HEK293 (cell line): ENCODE results near the gene CLDN7.

Experiments
- FEZF1 ChIP-seq: fragments of 450-650 bp; formaldehyde crosslinking; IDR thresholded peaks from 2 replicates; pipeline ENCODE4 v1.5.1; 2016; ENCODE audit warnings: missing biosample characterization, missing genetic modification characterization
- HOXD13 ChIP-seq: sonication (generic); formaldehyde crosslinking; IDR thresholded peaks from 2 replicates; pipeline ENCODE4 v1.8.0; 2022; ENCODE audit warnings: missing genetic modification reagents, borderline replicate concordance
- KLF17 ChIP-seq: fragments of 450-650 bp; formaldehyde crosslinking; IDR thresholded peaks from 2 replicates; pipeline ENCODE4 v1.5.1; 2016; ENCODE audit warnings: missing biosample characterization, missing genetic modification characterization
- SP2 ChIP-seq: fragments of 450-650 bp; formaldehyde crosslinking; IDR thresholded peaks from 2 replicates; pipeline ENCODE4 v1.5.1; 2016; ENCODE audit warnings: missing biosample characterization, missing genetic modification characterization
- SP3 ChIP-seq: fragments of 450-650 bp; formaldehyde crosslinking; IDR thresholded peaks from 2 replicates; pipeline ENCODE4 v1.5.1; 2016; ENCODE audit warnings: missing biosample characterization, missing genetic modification characterization
- ZBTB26 ChIP-seq: fragments of 450-650 bp; formaldehyde crosslinking; optimal IDR thresholded peaks from 2 replicates; pipeline ENCODE3; 2016; ENCODE audit warnings: missing biosample characterization, mild to moderate bottlenecking, missing genetic modification characterization
- ZBTB44 ChIP-seq: fragments of 450-650 bp; IDR thresholded peaks from 2 replicates; pipeline ENCODE4 v1.5.1; 2018; ENCODE audit warnings: missing biosample characterization, mild to moderate bottlenecking, missing genetic modification characterization
- ZBTB48 ChIP-seq: fragments of 450-650 bp; formaldehyde crosslinking; IDR thresholded peaks from 2 replicates; pipeline ENCODE4 v1.5.1; 2016; ENCODE audit warnings: missing biosample characterization, missing genetic modification characterization
- ZFHX2 ChIP-seq: fragments of 450-650 bp; formaldehyde crosslinking; conservative IDR thresholded peaks from 2 replicates; pipeline ENCODE4 v1.5.1; 2016; ENCODE audit warnings: missing biosample characterization, missing genetic modification characterization
- ZFP3 ChIP-seq: fragments of 450-650 bp; formaldehyde crosslinking; IDR thresholded peaks from 2 replicates; pipeline ENCODE4 v1.5.1; 2016; ENCODE audit warnings: low read depth, missing biosample characterization, missing genetic modification characterization
- ZNF112 ChIP-seq: fragments of 450-650 bp; formaldehyde crosslinking; IDR thresholded peaks from 2 replicates; pipeline ENCODE4 v1.5.0; 2017; ENCODE audit warnings: missing biosample characterization, missing genetic modification characterization
- ZNF148 ChIP-seq: fragments of 450-650 bp; formaldehyde crosslinking; IDR thresholded peaks from 2 replicates; pipeline ENCODE4 v1.5.0; 2017; ENCODE audit warnings: missing biosample characterization, missing genetic modification characterization, borderline replicate concordance
- ZNF169 ChIP-seq: fragments of 450-650 bp; formaldehyde crosslinking; IDR thresholded peaks from 2 replicates; pipeline ENCODE4 v1.5.1; 2016; ENCODE audit warnings: missing biosample characterization, missing genetic modification characterization
- ZNF223 ChIP-seq: fragments of 450-650 bp; formaldehyde crosslinking; IDR thresholded peaks from 2 replicates; pipeline ENCODE4 v1.5.1; 2016; ENCODE audit warnings: missing biosample characterization, missing genetic modification characterization
- ZNF23 ChIP-seq: fragments of 450-650 bp; formaldehyde crosslinking; IDR thresholded peaks from 2 replicates; pipeline ENCODE4 v1.5.1; 2016; ENCODE audit warnings: missing biosample characterization, missing genetic modification characterization, borderline replicate concordance
- ZNF24 ChIP-seq: fragments of 450-650 bp; formaldehyde crosslinking; IDR thresholded peaks from 2 replicates; pipeline ENCODE4 v1.5.1; 2016; ENCODE audit warnings: missing biosample characterization, missing genetic modification characterization
- ZNF248 ChIP-seq: fragments of 450-650 bp; formaldehyde crosslinking; IDR thresholded peaks from 2 replicates; pipeline ENCODE4 v1.5.1; 2017; ENCODE audit warnings: missing biosample characterization, missing genetic modification characterization
- ZNF266 ChIP-seq: fragments of 450-650 bp; formaldehyde crosslinking; IDR thresholded peaks from 2 replicates; pipeline ENCODE4 v1.5.1; 2016; ENCODE audit warnings: missing biosample characterization, missing genetic modification characterization, low read depth
- ZNF274 ChIP-seq, 2 experiments: fragments of 200-500 bp in 1 of 2; fragments of 450-650 bp in 1 of 2; sonication (Bioruptor generic) in 1 of 2; formaldehyde crosslinking in 1 of 2; IDR thresholded peaks; 2 replicates each; pipeline versions ENCODE4 v1.5.1 to v1.6.1; 2014 to 2016; ENCODE audit warnings: borderline replicate concordance in 1 of 2, inconsistent platforms in 1 of 2, low read length in 1 of 2, missing biosample characterization in 1 of 2, missing genetic modification characterization in 1 of 2
- ZNF366 ChIP-seq: fragments of 450-650 bp; formaldehyde crosslinking; conservative IDR thresholded peaks from 2 replicates; pipeline ENCODE4 v1.5.1; 2016; ENCODE audit warnings: missing biosample characterization, missing genetic modification characterization
- ZNF423 ChIP-seq: fragments of 450-650 bp; formaldehyde crosslinking; IDR thresholded peaks from 2 replicates; pipeline ENCODE4 v1.5.1; 2016; ENCODE audit warnings: missing biosample characterization, missing genetic modification characterization
- ZNF501 ChIP-seq: fragments of 450-650 bp; formaldehyde crosslinking; IDR thresholded peaks from 2 replicates; pipeline ENCODE4 v1.5.1; 2016; ENCODE audit warnings: missing biosample characterization, missing genetic modification characterization
- ZNF513 ChIP-seq: fragments of 450-650 bp; IDR thresholded peaks from 2 replicates; pipeline ENCODE4 v1.5.1; 2018; ENCODE audit warnings: missing biosample characterization, missing genetic modification characterization
- ZNF529 ChIP-seq: fragments of 450-650 bp; formaldehyde crosslinking; IDR thresholded peaks from 2 replicates; pipeline ENCODE4 v1.5.1; 2017; ENCODE audit warnings: missing genetic modification characterization, missing biosample characterization; ENCODE audit not compliant: insufficient replicate concordance
- ZNF580 ChIP-seq: fragments of 450-650 bp; formaldehyde crosslinking; IDR thresholded peaks from 2 replicates; pipeline ENCODE4 v1.5.1; 2016; ENCODE audit warnings: missing biosample characterization, missing genetic modification characterization
- ZNF600 ChIP-seq: fragments of 450-650 bp; formaldehyde crosslinking; IDR thresholded peaks from 2 replicates; pipeline ENCODE4 v1.5.1; 2016; ENCODE audit warnings: missing biosample characterization, missing genetic modification characterization
- ZNF623 ChIP-seq: fragments of 450-650 bp; formaldehyde crosslinking; IDR thresholded peaks from 2 replicates; pipeline ENCODE4 v1.5.1; 2016; ENCODE audit warnings: missing biosample characterization, missing genetic modification characterization
- ZNF677 ChIP-seq: fragments of 450-650 bp; IDR thresholded peaks from 2 replicates; pipeline ENCODE4 v1.5.0; 2018; ENCODE audit warnings: missing biosample characterization, mild to moderate bottlenecking, missing genetic modification characterization, moderate library complexity
- ZNF747 ChIP-seq: fragments of 450-650 bp; formaldehyde crosslinking; IDR thresholded peaks from 2 replicates; pipeline ENCODE4 v1.5.1; 2016; ENCODE audit warnings: missing biosample characterization, missing genetic modification characterization
- ZNF768 ChIP-seq: fragments of 450-650 bp; formaldehyde crosslinking; IDR thresholded peaks from 2 replicates; pipeline ENCODE4 v1.5.1; 2018; ENCODE audit warnings: missing biosample characterization, mild to moderate bottlenecking, missing genetic modification characterization
- ZNF830 ChIP-seq: fragments of 450-650 bp; IDR thresholded peaks from 2 replicates; pipeline ENCODE4 v1.5.0; 2018; ENCODE audit warnings: missing biosample characterization, missing genetic modification characterization, low read depth, mild to moderate bottlenecking, moderate library complexity

CLDN7 gene

GRCh38 chr17:7234083-7234951 is 28.0 kb downstream of the CLDN7 start, which contains the start of gene DVL2 (continued):
- peak; percentile 91 for TF ChIP-seq ZNF501 (tag by site-specific recombination)
- TF ChIP-seq ZNF830 (tag by site-specific recombination): no peak
- TF ChIP-seq SP3 (tag by site-specific recombination): peak; percentile 97
- TF ChIP-seq KLF17 (tag by site-specific recombination): peak; percentile 98
- no peak for TF ChIP-seq HOXD13
- no peak for TF ChIP-seq ZNF366 (tag by site-specific recombination)
- TF ChIP-seq ZNF24: peak; percentile 99
- TF ChIP-seq ZNF169 (tag by site-specific recombination): 0 out of 2 replicates have a peak, but pooled peaks have one; percentile 69
- peak; percentile 36; the same call in 1 of the 2 replicates for TF ChIP-seq ZBTB48 (tag by site-specific recombination)
- TF ChIP-seq FEZF1 (tag by site-specific recombination): peak; percentile 44; the same call in 1 of the 2 replicates
- no peak for TF ChIP-seq ZNF768 (tag by site-specific recombination)
- TF ChIP-seq ZNF600 (tag by site-specific recombination): no peak
- no peak for TF ChIP-seq ZNF529 (tag by site-specific recombination)
- no peak for TF ChIP-seq ZNF747 (tag by site-specific recombination)
- no peak for TF ChIP-seq ZNF266 (tag by site-specific recombination)
- TF ChIP-seq ZNF580: peak; percentile 94
- no peak for TF ChIP-seq ZNF677
- TF ChIP-seq ZNF623 (tag by site-specific recombination): peak; percentile 36
- TF ChIP-seq ZBTB26 (tag by site-specific recombination): peak; percentile 99
- no peak for TF ChIP-seq ZNF112
- 0 out of 2 replicates have a peak, but pooled peaks have one; percentile 62 for TF ChIP-seq ZNF223 (tag by site-specific recombination)
- TF ChIP-seq ZBTB44 (tag by site-specific recombination): 0 out of 2 replicates have a peak, but pooled peaks have one; percentile 27
- TF ChIP-seq ZNF248 (tag by site-specific recombination): no peak
- TF ChIP-seq ZNF423 (tag by site-specific recombination): 0 out of 2 replicates have a peak, but pooled peaks have one; percentile 17
- no peak for TF ChIP-seq ZFP3 (tag by site-specific recombination)
- peak; percentile 59; the same call in 1 of the 2 replicates for TF ChIP-seq ZNF148 (tag by site-specific recombination)
- TF ChIP-seq ZNF513 (tag by site-specific recombination): no peak
- TF ChIP-seq ZFHX2 (tag by site-specific recombination): peak; percentile 98
- TF ChIP-seq ZNF274 (IDR thresholded peaks at IDR 0.05; ENCODE audit: low read length): no peak
- no peak for TF ChIP-seq ZNF274 (tag by site-specific recombination; IDR thresholded peaks at IDR 0.05; ENCODE audit: borderline replicate concordance)
- peak; percentile 88 for TF ChIP-seq SP2 (tag by site-specific recombination)
- peak; percentile 65; the same call in 1 of the 2 replicates for TF ChIP-seq ZNF23 (tag by site-specific recombination)
